Natural killer cell (primary cell): ENCODE data around the gene FOXP1. TPM values are rescaled to one million over a fixed set of nuclear protein-coding genes. Genes with fewer than 3 reads are reported as not detected.

Experiments
- ATAC-seq, 3 donors: fragments of 150-1000 bp in 2 of 3; fragments of 200-7000 bp in 1 of 3; cut with Tn5 transposase; 1 replicate in 1 of 3; 2 replicates in 2 of 3; pipeline ENCODE4 v1.10.0; 2021; ENCODE audit warnings: mild to moderate bottlenecking in 2 of 3, moderate library complexity in 2 of 3
- DNase-seq, 2 donors: peaks; one replicate each; pipeline versions ENCODE4 v3.0.0 to v3.0.0-alpha.2; 2013 to 2021; ENCODE audit warnings: mixed read lengths in 1 of 2
- H3K27ac ChIP-seq: one replicate; pipeline ENCODE4 v1.5.1; 2013; ENCODE audit warnings: mild to moderate bottlenecking, low read length
- H3K27me3 ChIP-seq: one replicate; pipeline ENCODE4 v1.6.1; 2013; ENCODE audit warnings: low read length; ENCODE audit not compliant: control insufficient read depth, insufficient read depth
- H3K36me3 ChIP-seq: one replicate; pipeline ENCODE4 v1.6.1; 2013; ENCODE audit warnings: low read length; ENCODE audit not compliant: control insufficient read depth, insufficient read depth
- H3K4me1 ChIP-seq: one replicate; pipeline ENCODE4 v1.6.1; 2013; ENCODE audit warnings: low read length; ENCODE audit not compliant: control insufficient read depth, insufficient read depth
- H3K4me3 ChIP-seq: one replicate; pipeline ENCODE4 v1.5.1; 2013; ENCODE audit warnings: low read length
- H3K9me3 ChIP-seq: one replicate; pipeline ENCODE4 v1.6.1; 2013; ENCODE audit warnings: low read length; ENCODE audit not compliant: control insufficient read depth, insufficient read depth
- H3K27ac Mint-ChIP-seq, 2 donors: one replicate each; pipeline ENCODE4 v1.8.0; 2022; ENCODE audit warnings: mild to moderate bottlenecking in 2 of 2, mixed read lengths in 2 of 2, moderate library complexity in 1 of 2
- H3K27me3 Mint-ChIP-seq, 2 donors: one replicate each; pipeline ENCODE4 v1.8.0; 2022; ENCODE audit warnings: low read depth in 2 of 2, mixed read lengths in 2 of 2
- H3K36me3 Mint-ChIP-seq: one replicate; pipeline ENCODE4 v1.8.0; 2022; ENCODE audit warnings: mixed read lengths
- H3K4me1 Mint-ChIP-seq, 2 donors: one replicate each; pipeline ENCODE4 v1.8.0; 2022; ENCODE audit warnings: mixed read lengths in 2 of 2
- H3K4me3 Mint-ChIP-seq: one replicate; pipeline ENCODE4 v1.8.0; 2022; ENCODE audit warnings: mild to moderate bottlenecking, moderate library complexity, mixed read lengths
- H3K9me3 Mint-ChIP-seq, 2 donors: one replicate each; pipeline ENCODE4 v1.8.0; 2022; ENCODE audit warnings: mixed read lengths in 2 of 2
- WGBS: methylation state at CpG from one replicate; pipeline ENCODE4 v1.1.7; 2013; ENCODE audit warnings: missing lambda C conversion rate; ENCODE audit not compliant: insufficient coverage; 5-methylcytosine and 5-hydroxymethylcytosine counted together
- intact Hi-C: fragments of 100-400 bp; cut with micrococcal nuclease; formaldehyde crosslinking; loops from one replicate; pipeline ENCODE4 v1.14.2; 2022
- total RNA-seq, 4 donors: library from RNA; stranded (reverse); fragments of 120-200 nt in 1 of 4; gene quantifications; one replicate each; pipeline versions ENCODE4 v1.2.3 to v1.2.4, GENCODE V29; 2013 to 2022
- TF ChIP-seq, protein P1 (sequence below): fragments of 200-600 bp; IDR thresholded peaks from one replicate; pipeline ENCODE4 v1.8.0; 2022; ENCODE audit warnings: antibody characterized with exemption

Gene FOXP1
- total RNA-seq, 3 donors from 2014 or later (not counting 1 experiment from before 2014, with no cell fraction given), result 166 to 185 (median 166) TPM

DNA sequence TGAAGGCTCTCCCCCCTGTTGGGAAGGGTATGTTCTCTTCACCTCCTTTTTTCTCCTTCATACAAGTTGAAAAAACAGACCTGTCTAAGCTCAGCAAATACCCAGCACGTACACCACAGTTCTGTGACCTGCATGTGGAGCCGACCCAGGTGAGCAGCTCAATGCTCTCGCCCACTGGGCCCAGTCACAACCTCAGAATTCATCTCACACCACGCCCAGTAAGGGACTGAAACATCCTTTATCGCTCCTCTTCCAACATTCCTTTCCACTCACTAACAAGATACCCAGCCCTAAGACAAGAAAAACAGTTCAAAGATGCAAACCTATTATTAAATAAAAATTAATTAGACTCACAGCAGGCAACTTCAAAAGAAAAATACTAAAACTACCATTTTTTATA is 68.9 kb downstream of the FOXP1 start:
- no peaks in the 10 kb centered on the region for H3K9me3 ChIP-seq
- no peaks in the 10 kb centered on the region for H3K36me3 Mint-ChIP-seq
- DNase-seq (no peak), ATAC-seq (no peak)
- peaks cover 18% of the 10 kb centered on the region for H3K4me1 ChIP-seq
- no peaks in the 10 kb centered on the region for H3K9me3 Mint-ChIP-seq
- H3K27ac ChIP-seq, result no peak overlapping the region
- H3K4me3 Mint-ChIP-seq, result no peak overlapping the region
- H3K4me3 ChIP-seq, result no peak overlapping the region
- H3K27me3 ChIP-seq, result no peaks in the 10 kb centered on the region
- no peaks in the 10 kb centered on the region for H3K27me3 Mint-ChIP-seq
- TF ChIP-seq, protein P1, sequence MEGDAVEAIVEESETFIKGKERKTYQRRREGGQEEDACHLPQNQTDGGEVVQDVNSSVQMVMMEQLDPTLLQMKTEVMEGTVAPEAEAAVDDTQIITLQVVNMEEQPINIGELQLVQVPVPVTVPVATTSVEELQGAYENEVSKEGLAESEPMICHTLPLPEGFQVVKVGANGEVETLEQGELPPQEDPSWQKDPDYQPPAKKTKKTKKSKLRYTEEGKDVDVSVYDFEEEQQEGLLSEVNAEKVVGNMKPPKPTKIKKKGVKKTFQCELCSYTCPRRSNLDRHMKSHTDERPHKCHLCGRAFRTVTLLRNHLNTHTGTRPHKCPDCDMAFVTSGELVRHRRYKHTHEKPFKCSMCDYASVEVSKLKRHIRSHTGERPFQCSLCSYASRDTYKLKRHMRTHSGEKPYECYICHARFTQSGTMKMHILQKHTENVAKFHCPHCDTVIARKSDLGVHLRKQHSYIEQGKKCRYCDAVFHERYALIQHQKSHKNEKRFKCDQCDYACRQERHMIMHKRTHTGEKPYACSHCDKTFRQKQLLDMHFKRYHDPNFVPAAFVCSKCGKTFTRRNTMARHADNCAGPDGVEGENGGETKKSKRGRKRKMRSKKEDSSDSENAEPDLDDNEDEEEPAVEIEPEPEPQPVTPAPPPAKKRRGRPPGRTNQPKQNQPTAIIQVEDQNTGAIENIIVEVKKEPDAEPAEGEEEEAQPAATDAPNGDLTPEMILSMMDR, result no peak
- no peaks in the 10 kb centered on the region for H3K36me3 ChIP-seq
- intact Hi-C loops, result loop anchor here (5.0 kb wide), 2 partner anchors 97 to 507 kb away; no protein-coding TSS in a partner anchor
- no peak overlapping the region for H3K27ac Mint-ChIP-seq
- 94% methylated on average over 5 of the region's 5 CpGs for WGBS
- H3K4me1 Mint-ChIP-seq, result peaks cover 0 to 15% of the 10 kb centered on the region in 2 donors

DNA sequence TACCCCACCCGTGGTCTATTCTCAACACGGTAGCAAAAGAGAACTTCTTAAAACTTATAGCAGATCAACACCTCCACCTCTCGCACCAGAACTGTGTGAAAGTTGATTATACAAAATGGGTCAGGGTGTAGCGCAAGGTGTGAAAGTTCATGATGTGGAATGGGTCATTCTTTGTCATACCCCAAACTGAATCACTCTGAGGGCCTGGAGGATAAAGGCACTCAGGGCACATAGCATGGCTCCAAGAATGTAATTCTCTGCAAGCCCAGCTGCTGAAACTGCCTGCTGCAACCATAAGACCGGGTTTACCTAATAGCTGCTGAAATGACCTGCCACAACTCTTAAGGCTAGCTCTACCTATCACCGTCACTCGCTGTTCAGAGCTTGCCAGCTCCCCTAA is 70.0 kb downstream of the FOXP1 start:
- Histone ChIP-seq H3K27me3 (no peaks in the 10 kb centered on the region), H3K27ac (no peak overlapping the region), H3K4me3 (no peak overlapping the region), H3K9me3 (no peaks in the 10 kb centered on the region), H3K4me1 (peaks cover 18% of the 10 kb centered on the region), H3K36me3 (no peaks in the 10 kb centered on the region)
- ATAC-seq, result peak; percentile 62 to 80 (median 75)
- WGBS, result 69% methylated on average over 6 of the region's 7 CpGs
- intact Hi-C loops, result loop anchor here (5.0 kb wide), 2 partner anchors 96 to 506 kb away; no protein-coding TSS in a partner anchor
- Mint-ChIP-seq H3K4me3 (no peak overlapping the region), H3K27me3 (no peaks in the 10 kb centered on the region), H3K36me3 (no peaks in the 10 kb centered on the region), H3K4me1 (peaks cover 0 to 15% of the 10 kb centered on the region in 2 donors), H3K9me3 (no peaks in the 10 kb centered on the region), H3K27ac (no peak overlapping the region)
- no peak for DNase-seq
- TF ChIP-seq, protein P1, result no peak

DNA sequence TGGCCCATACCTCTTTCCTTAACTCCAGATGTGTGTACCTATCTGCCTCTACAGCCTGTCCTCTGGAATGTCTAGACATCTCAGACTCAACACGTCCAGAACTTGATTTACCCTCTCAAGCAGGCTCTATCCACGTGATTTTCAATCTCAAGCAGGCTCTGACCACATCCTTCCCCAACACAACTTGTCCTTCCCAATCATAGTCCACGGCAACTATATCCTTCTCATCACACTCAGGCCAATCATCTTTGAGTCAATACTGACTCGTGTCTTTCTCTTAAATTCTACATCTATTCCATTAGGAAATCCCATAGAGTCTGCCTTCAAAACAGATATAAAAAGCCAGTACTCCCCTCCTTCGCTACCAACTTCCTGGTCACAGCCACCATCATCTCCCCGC is 70.4 kb downstream of the FOXP1 start:
- intact Hi-C loops, result loop anchor here (5.0 kb wide), 2 partner anchors 96 to 506 kb away; no protein-coding TSS in a partner anchor
- ATAC-seq (peak in 1 of 3 donors; percentile 7), DNase-seq (no peak)
- Histone ChIP-seq H3K27me3 (no peaks in the 10 kb centered on the region), H3K27ac (no peak overlapping the region), H3K36me3 (no peaks in the 10 kb centered on the region), H3K4me3 (no peak overlapping the region), H3K4me1 (peaks cover 18% of the 10 kb centered on the region), H3K9me3 (no peaks in the 10 kb centered on the region)
- Mint-ChIP-seq H3K4me3 (no peak overlapping the region), H3K36me3 (no peaks in the 10 kb centered on the region), H3K4me1 (peaks cover 0 to 15% of the 10 kb centered on the region in 2 donors), H3K27me3 (no peaks in the 10 kb centered on the region), H3K9me3 (no peaks in the 10 kb centered on the region), H3K27ac (no peak overlapping the region)
- 43% methylated on average over 6 of the region's 6 CpGs for WGBS
- TF ChIP-seq, protein P1, result no peak

DNA sequence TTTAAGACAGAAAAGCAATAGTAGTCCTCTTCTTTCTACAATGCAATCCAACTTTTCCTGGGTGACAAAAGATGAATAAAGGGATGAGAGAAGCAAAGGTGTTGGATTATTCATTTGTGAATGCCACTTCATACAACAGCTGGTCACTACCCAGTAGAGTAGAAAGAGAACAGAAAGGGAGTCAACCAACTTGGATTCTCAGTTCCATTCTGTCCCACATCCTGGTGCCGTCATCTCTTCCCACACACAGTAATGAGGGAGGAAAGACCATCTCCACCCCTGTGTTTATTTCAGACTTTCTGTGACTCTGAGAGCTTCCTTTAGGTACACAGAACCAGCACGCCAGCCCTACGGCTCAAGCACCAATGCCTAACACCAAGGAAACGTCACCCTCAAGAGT is 71.0 kb downstream of the FOXP1 start:
- Histone ChIP-seq H3K9me3 (no peaks in the 10 kb centered on the region), H3K4me3 (no peak overlapping the region), H3K4me1 (peaks cover 18% of the 10 kb centered on the region), H3K27ac (no peak overlapping the region), H3K36me3 (no peaks in the 10 kb centered on the region), H3K27me3 (no peaks in the 10 kb centered on the region)
- ATAC-seq (no peak), DNase-seq (no peak)
- TF ChIP-seq, protein P1, result no peak
- Mint-ChIP-seq H3K4me1 (peaks cover 0 to 15% of the 10 kb centered on the region in 2 donors), H3K27me3 (no peaks in the 10 kb centered on the region), H3K4me3 (no peak overlapping the region), H3K27ac (peak overlapping the region in 1 of 2 donors; percentile 63), H3K36me3 (no peaks in the 10 kb centered on the region), H3K9me3 (no peaks in the 10 kb centered on the region)
- 95% methylated on average over 4 of the region's 4 CpGs for WGBS
- intact Hi-C loops, result loop anchor here (5.0 kb wide), 2 partner anchors 95 to 505 kb away; no protein-coding TSS in a partner anchor
